Measurements from ENCODE around the gene TKT. TPM values are rescaled to one million over a fixed set of nuclear protein-coding genes. Genes with fewer than 3 reads are reported as not detected.

Gene TKT
- total and polyA plus RNA-seq, 2 of the 13 experiments (the other 11 are each of a cell fraction or from before 2014, with no cell fraction given), result 150 to 238 TPM

DNA sequence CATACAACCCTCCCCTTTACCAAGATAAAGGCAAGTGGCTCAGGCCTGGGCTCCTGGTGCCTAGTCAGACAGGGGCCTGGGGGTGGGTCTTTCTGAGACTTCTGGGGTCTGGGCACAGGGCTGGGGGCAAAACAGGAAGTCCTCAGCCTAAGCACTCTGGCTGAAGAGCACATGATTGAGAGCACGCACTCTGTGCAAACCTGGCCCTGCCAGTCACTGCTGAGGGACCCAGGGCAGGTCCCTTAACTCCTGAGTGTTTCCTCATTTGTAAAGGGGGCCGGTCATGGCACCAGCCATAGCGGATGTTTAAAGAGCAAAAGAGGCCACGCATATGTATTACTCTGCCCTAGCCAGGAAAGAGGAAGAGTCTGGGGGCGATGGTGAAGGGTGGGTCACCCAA is 16.0 kb downstream of the TKT start:
- Histone ChIP-seq H3K36me3 (replicated peaks in 1 of 2; ENCODE audit: control insufficient read depth in 1 of 2, insufficient read depth in 2 of 2, low read length in 2 of 2) (peaks cover 47 to 73% of the 10 kb centered on the region in 2 experiments), H3K4me1 (ENCODE audit: insufficient read depth, low read length) (peaks cover 54% of the 10 kb centered on the region), H3K79me2 (ENCODE audit: insufficient read depth, low read length) (peaks cover 37% of the 10 kb centered on the region), H2AFZ (ENCODE audit: low read length) (no peak overlapping the region), H3K4me2 (ENCODE audit: low read depth, low read length) (no peak overlapping the region), H3K9ac (ENCODE audit: insufficient read depth, low read depth, low read length) (no peak overlapping the region), H4K20me1 (ENCODE audit: insufficient read depth, low read length) (peaks cover 28% of the 10 kb centered on the region), H3K27me3 (ENCODE audit: control insufficient read depth in 1 of 2, insufficient read depth in 2 of 2, low read length in 2 of 2) (no peaks in the 10 kb centered on the region), H3K9me3 (ENCODE audit: low read length) (no peaks in the 10 kb centered on the region), H3K27ac (ENCODE audit: extremely low read length, insufficient read depth, low read length) (no peak overlapping the region), H3K4me3 (replicated peaks in 1 of 3; ENCODE audit: insufficient read depth in 1 of 3, low read depth in 2 of 3, low read length in 3 of 3) (no peak overlapping the region)
- POLR2A ChIA-PET, result no interaction called here
- DNase-seq (ENCODE audit: low spot score) (no peak), FAIRE-seq (no peak), ATAC-seq (no peak)
- no TSS peak for BruUV-seq (replicated peaks)
- WGBS (ENCODE audit: low lambda C conversion rate), result 98% methylated on average over 5 of the region's 5 CpGs
- intact Hi-C loops (cut with micrococcal nuclease; ENCODE audit: unreplicated experiment) (no loop called here), in situ Hi-C loops (cut with HindIII; ENCODE audit: extremely low pct_ligation_motif_present, low pct_unique_long_range_greater_than_20kb) (no loop called here)
- CTCF ChIA-PET (ENCODE audit: low intra/inter-chr PET ratio, low total read pairs), result no interaction called here
- peak; percentile 37 for TF ChIP-seq RBM22 (optimal IDR thresholded peaks at IDR 0.05; ENCODE audit: low read length)
- TF ChIP-seq, protein P1, sequence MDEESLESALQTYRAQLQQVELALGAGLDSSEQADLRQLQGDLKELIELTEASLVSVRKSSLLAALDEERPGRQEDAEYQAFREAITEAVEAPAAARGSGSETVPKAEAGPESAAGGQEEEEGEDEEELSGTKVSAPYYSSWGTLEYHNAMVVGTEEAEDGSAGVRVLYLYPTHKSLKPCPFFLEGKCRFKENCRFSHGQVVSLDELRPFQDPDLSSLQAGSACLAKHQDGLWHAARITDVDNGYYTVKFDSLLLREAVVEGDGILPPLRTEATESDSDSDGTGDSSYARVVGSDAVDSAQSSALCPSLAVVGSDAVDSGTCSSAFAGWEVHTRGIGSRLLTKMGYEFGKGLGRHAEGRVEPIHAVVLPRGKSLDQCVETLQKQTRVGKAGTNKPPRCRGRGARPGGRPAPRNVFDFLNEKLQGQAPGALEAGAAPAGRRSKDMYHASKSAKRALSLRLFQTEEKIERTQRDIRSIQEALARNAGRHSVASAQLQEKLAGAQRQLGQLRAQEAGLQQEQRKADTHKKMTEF (CRISPR knock-in tag; IDR thresholded peaks at IDR 0.05), result no peak
- TF ChIP-seq SRF (IDR thresholded peaks at IDR 0.05; ENCODE audit: low read depth, low read length), result no peak
- no peak for TF ChIP-seq ZFP1 (CRISPR knock-in tag; IDR thresholded peaks at IDR 0.05)
- no peak for TF ChIP-seq SATB2 (CRISPR knock-in tag; IDR thresholded peaks at IDR 0.05)
- no peak for TF ChIP-seq SIX4 (CRISPR knock-in tag; IDR thresholded peaks at IDR 0.05)

DNA sequence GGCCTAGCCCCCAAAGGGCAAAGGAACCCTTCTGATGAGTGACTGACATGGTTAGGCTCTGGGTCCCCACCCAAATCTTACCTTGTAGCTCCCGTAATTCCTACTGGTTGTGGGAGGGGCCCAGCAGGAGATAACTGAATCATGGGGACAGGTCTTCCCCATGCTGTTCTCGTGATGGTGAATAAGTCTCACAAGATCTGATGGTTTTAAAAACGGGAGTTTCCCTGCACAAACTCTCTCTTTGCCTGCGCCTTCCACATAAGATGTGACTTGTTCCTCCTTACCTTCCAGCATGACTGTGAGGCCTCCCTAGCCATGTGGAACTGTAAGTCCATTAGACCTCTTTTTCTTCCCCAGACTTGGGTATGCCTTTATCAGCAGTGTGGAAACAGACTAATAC is 16.9 kb downstream of the TKT start:
- in situ Hi-C loops (cut with HindIII; ENCODE audit: extremely low pct_ligation_motif_present, low pct_unique_long_range_greater_than_20kb), result no loop called here
- Histone ChIP-seq H3K27ac (ENCODE audit: extremely low read length, insufficient read depth, low read length) (peak overlapping the region; percentile 52), H3K4me1 (ENCODE audit: insufficient read depth, low read length) (peaks cover 44% of the 10 kb centered on the region), H3K36me3 (replicated peaks in 1 of 2; ENCODE audit: control insufficient read depth in 1 of 2, insufficient read depth in 2 of 2, low read length in 2 of 2) (peaks cover 55 to 74% of the 10 kb centered on the region in 2 experiments), H3K4me2 (ENCODE audit: low read depth, low read length) (no peak overlapping the region), H3K4me3 (replicated peaks in 1 of 3; ENCODE audit: insufficient read depth in 1 of 3, low read depth in 2 of 3, low read length in 3 of 3) (no peak overlapping the region), H2AFZ (ENCODE audit: low read length) (no peak overlapping the region), H3K79me2 (ENCODE audit: insufficient read depth, low read length) (peaks cover 28% of the 10 kb centered on the region), H3K9me3 (ENCODE audit: low read length) (no peaks in the 10 kb centered on the region), H3K9ac (ENCODE audit: insufficient read depth, low read depth, low read length) (no peak overlapping the region), H4K20me1 (ENCODE audit: insufficient read depth, low read length) (peaks cover 19% of the 10 kb centered on the region; the same call in 1 of the 2 replicates), H3K27me3 (ENCODE audit: control insufficient read depth in 1 of 2, insufficient read depth in 2 of 2, low read length in 2 of 2) (no peaks in the 10 kb centered on the region)
- BruUV-seq (replicated peaks), result no TSS peak
- no peak for ATAC-seq
- FAIRE-seq, result no peak
- WGBS (ENCODE audit: low lambda C conversion rate), result 97% methylated on average over 4 of the region's 4 CpGs
- TF ChIP-seq MXI1 (IDR thresholded peaks at IDR 0.05; ENCODE audit: borderline replicate concordance, low read depth, low read length) (no peak), ZEB1 (IDR thresholded peaks at IDR 0.05; ENCODE audit: insufficient replicate concordance, low read depth) (no peak), SRF (IDR thresholded peaks at IDR 0.05; ENCODE audit: low read depth, low read length) (no peak), SYNCRIP (IDR thresholded peaks at IDR 0.05; ENCODE audit: insufficient read depth, low read depth, low read length) (no peak), NCOA1 (CRISPR knock-in tag; IDR thresholded peaks at IDR 0.05) (no peak), ZNF607 (CRISPR knock-in tag; IDR thresholded peaks at IDR 0.05; ENCODE audit: borderline replicate concordance) (no peak), ZSCAN21 (CRISPR knock-in tag; IDR thresholded peaks at IDR 0.05; ENCODE audit: borderline replicate concordance) (no peak), HDAC2 (CRISPR knock-in tag; IDR thresholded peaks at IDR 0.05) (no peak), KMT2B (CRISPR knock-in tag; IDR thresholded peaks at IDR 0.05) (no peak), ZNF674 (CRISPR knock-in tag; IDR thresholded peaks at IDR 0.05; ENCODE audit: low read depth) (no peak), PHF8 (CRISPR knock-in tag; IDR thresholded peaks at IDR 0.05) (no peak), POLR2AphosphoS5 (IDR thresholded peaks at IDR 0.05; ENCODE audit: low read depth, low read length) (no peak), KDM5B (CRISPR knock-in tag; IDR thresholded peaks at IDR 0.05; ENCODE audit: borderline replicate concordance) (no peak)
- TF ChIP-seq, protein P2, sequence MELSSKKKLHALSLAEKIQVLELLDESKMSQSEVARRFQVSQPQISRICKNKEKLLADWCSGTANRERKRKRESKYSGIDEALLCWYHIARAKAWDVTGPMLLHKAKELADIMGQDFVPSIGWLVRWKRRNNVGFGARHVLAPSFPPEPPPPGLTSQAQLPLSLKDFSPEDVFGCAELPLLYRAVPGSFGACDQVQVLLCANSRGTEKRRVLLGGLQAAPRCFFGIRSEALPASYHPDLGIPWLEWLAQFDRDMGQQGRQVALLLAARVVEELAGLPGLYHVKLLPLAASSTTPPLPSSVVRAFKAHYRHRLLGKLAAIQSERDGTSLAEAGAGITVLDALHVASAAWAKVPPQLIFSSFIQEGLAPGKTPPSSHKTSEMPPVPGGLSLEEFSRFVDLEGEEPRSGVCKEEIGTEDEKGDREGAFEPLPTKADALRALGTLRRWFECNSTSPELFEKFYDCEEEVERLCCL (CRISPR knock-in tag; IDR thresholded peaks at IDR 0.05; ENCODE audit: borderline replicate concordance), result no peak
- ChIA-PET POLR2A (interaction anchor here (1.3 kb wide), 1 partner anchor 13 kb away, joined by 4 read pairs; no protein-coding TSS in a partner anchor), CTCF (ENCODE audit: low intra/inter-chr PET ratio, low total read pairs) (no interaction called here)
- intact Hi-C loops (cut with micrococcal nuclease; ENCODE audit: unreplicated experiment), result no loop called here
- no peak for DNase-seq (ENCODE audit: low spot score)
